CD4-positive, alpha-beta T cell (primary cell): ENCODE measurements around the gene TOLLIP. TPM values are rescaled to one million over a fixed set of nuclear protein-coding genes. Genes with fewer than 3 reads are reported as not detected.

Source experiments
- ATAC-seq: fragments of 200-7000 bp; cut with Tn5 transposase; one replicate; pipeline ENCODE4 v1.10.0; 2022; ENCODE audit warnings: mild to moderate bottlenecking; ENCODE audit not compliant: poor library complexity
- CTCF ChIA-PET: fragments of 350-600 bp; sonication (Branson Sonifier 250); formaldehyde crosslinking; loops from one replicate; lab custom pipeline; 2021; ENCODE audit warnings: antibody characterized with exemption, inconsistent platforms; lab: Charles Lee
- POLR2A ChIA-PET: fragments of 350-600 bp; sonication (Branson Sonifier 250); formaldehyde crosslinking; loops from one replicate; lab custom pipeline; 2021; ENCODE audit warnings: antibody characterized with exemption, inconsistent platforms; lab: Charles Lee
- DNase-seq, 14 experiments: peaks; one replicate each; pipeline ENCODE4 v3.0.0-alpha.2; 2013 to 2020; ENCODE audit warnings: mixed read lengths in 2 of 14
- H3K27ac ChIP-seq, 2 donors: one replicate each; pipeline versions ENCODE4 v1.5.1 to v1.7.0; 2013; ENCODE audit warnings: low read length in 2 of 2, low read depth in 1 of 2, mild to moderate bottlenecking in 1 of 2
- H3K27me3 ChIP-seq, 2 experiments: 1 replicate in 1 of 2; 2 replicates in 1 of 2; pipeline versions ENCODE4 v1.6.1 to v1.7.0; 2013; ENCODE audit warnings: low read length in 2 of 2, control low read depth in 1 of 2, mild to moderate bottlenecking in 1 of 2, moderate library complexity in 1 of 2; ENCODE audit not compliant: insufficient read depth in 2 of 2, control insufficient read depth in 1 of 2
- H3K36me3 ChIP-seq: one replicate; pipeline ENCODE4 v1.6.1; 2013; ENCODE audit warnings: low read length, control low read depth; ENCODE audit not compliant: insufficient read depth
- H3K4me1 ChIP-seq: one replicate; pipeline ENCODE4 v1.6.1; 2013; ENCODE audit warnings: low read length, control low read depth; ENCODE audit not compliant: insufficient read depth
- H3K4me3 ChIP-seq: one replicate; pipeline ENCODE4 v1.5.1; 2013; ENCODE audit warnings: mild to moderate bottlenecking, low read length, moderate library complexity
- H3K9me3 ChIP-seq, 2 experiments: 1 replicate in 1 of 2; 2 replicates in 1 of 2; pipeline versions ENCODE4 v1.6.1 to v1.7.0; 2013; ENCODE audit warnings: low read length in 2 of 2, mild to moderate bottlenecking in 2 of 2, control low read depth in 1 of 2, moderate library complexity in 1 of 2; ENCODE audit not compliant: control insufficient read depth in 1 of 2, insufficient read depth in 1 of 2
- H3K27ac Mint-ChIP-seq: one replicate; pipeline ENCODE4 v1.8.0; 2020; ENCODE audit warnings: mixed read lengths
- H3K27me3 Mint-ChIP-seq: one replicate; pipeline ENCODE4 v1.8.0; 2021; ENCODE audit warnings: mixed read lengths
- H3K36me3 Mint-ChIP-seq: one replicate; pipeline ENCODE4 v1.8.0; 2021; ENCODE audit warnings: low read depth, mixed read lengths
- H3K4me1 Mint-ChIP-seq: one replicate; pipeline ENCODE4 v1.8.0; 2021; ENCODE audit warnings: low read depth, mixed read lengths
- H3K4me3 Mint-ChIP-seq: one replicate; pipeline ENCODE4 v1.8.0; 2020; ENCODE audit warnings: mild to moderate bottlenecking, mixed read lengths
- H3K9me3 Mint-ChIP-seq: one replicate; pipeline ENCODE4 v1.8.0; 2020; ENCODE audit warnings: mixed read lengths
- intact Hi-C, 2 experiments: fragments of 100-400 bp; cut with DNase I in 1 of 2; cut with micrococcal nuclease in 1 of 2; formaldehyde crosslinking; loops; one replicate each; pipeline versions ENCODE4 v1.15.1 to v1.9.0; 2023 to 2025; cut with DNase I, micrococcal nuclease
- total RNA-seq, 174 experiments: library from RNA in 2 of 174; stranded (reverse) in 2 of 174; gene quantifications; one replicate each; pipeline ENCODE4 v1.2.3 and lab custom pipeline; 2021 to 2026
- TF ChIP-seq, protein P1 (sequence below): fragments of 200-600 bp; IDR thresholded peaks from one replicate; pipeline ENCODE4 v1.8.0; 2022; ENCODE audit warnings: antibody characterized with exemption, mild to moderate bottlenecking

Gene TOLLIP
- total RNA-seq, 2 experiments from 2014 or later: 38.9 to 41.0 TPM

DNA sequence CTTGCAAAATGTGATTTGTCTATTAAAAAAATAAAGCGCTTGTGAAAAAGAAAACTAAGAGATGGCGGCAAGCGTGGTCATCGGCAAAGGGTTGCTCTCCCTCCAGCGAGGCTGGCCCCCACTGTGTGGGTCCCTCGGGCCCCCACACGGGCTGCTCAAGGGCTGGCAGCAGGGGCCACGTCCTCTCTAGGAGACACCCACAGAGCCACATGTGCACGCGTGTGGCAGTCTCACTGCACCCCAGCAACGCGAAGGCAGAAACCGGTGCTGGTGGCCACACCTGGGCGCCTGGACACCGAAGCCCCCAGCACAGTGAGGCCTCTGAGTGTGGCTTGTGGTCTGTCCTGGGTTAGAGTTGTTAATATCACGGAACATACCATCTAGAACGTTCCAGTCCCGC is 34.4 kb downstream of the TOLLIP start:
- intact Hi-C loops: no loop called here
- Histone ChIP-seq H3K4me1 (no peaks in the 10 kb centered on the region), H3K27me3 (no peaks in the 10 kb centered on the region), H3K27ac (peak overlapping the region in 1 of 2 donors; percentile 30), H3K4me3 (no peak overlapping the region), H3K36me3 (peaks cover 31% of the 10 kb centered on the region), H3K9me3 (peaks cover 0 to 3% of the 10 kb centered on the region in 2 experiments)
- ChIA-PET POLR2A (no interaction called here), CTCF (no interaction called here)
- no peak overlapping the region for H3K27ac Mint-ChIP-seq
- peaks cover 12% of the 10 kb centered on the region for H3K36me3 Mint-ChIP-seq
- TF ChIP-seq, protein P1, sequence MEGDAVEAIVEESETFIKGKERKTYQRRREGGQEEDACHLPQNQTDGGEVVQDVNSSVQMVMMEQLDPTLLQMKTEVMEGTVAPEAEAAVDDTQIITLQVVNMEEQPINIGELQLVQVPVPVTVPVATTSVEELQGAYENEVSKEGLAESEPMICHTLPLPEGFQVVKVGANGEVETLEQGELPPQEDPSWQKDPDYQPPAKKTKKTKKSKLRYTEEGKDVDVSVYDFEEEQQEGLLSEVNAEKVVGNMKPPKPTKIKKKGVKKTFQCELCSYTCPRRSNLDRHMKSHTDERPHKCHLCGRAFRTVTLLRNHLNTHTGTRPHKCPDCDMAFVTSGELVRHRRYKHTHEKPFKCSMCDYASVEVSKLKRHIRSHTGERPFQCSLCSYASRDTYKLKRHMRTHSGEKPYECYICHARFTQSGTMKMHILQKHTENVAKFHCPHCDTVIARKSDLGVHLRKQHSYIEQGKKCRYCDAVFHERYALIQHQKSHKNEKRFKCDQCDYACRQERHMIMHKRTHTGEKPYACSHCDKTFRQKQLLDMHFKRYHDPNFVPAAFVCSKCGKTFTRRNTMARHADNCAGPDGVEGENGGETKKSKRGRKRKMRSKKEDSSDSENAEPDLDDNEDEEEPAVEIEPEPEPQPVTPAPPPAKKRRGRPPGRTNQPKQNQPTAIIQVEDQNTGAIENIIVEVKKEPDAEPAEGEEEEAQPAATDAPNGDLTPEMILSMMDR: no peak
- H3K27me3 Mint-ChIP-seq: no peaks in the 10 kb centered on the region
- H3K4me1 Mint-ChIP-seq: no peaks in the 10 kb centered on the region
- H3K4me3 Mint-ChIP-seq: no peak overlapping the region
- no peak for ATAC-seq
- DNase-seq: no peak
- no peaks in the 10 kb centered on the region for H3K9me3 Mint-ChIP-seq

DNA sequence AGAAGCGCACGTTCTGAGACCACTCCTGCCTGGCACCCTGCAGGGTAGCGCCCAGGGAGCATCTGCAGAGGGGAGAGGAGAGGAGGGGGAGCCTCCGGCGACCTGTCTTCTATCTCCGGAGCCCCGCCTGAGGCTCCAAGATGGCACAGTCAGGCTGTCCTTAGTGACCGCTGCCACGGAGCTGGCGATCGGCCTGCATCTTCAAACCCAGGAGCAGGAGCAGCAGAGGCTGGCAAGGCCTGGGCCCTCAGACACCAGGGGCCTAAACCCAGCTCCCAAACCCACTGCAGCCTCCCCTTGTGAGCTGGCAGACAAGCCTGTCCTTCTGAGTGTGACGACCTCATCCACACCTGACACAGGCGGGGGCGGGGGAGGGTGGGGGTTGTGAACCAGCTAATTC is 34.9 kb downstream of the TOLLIP start:
- TF ChIP-seq, protein P1: no peak
- ChIA-PET POLR2A (no interaction called here), CTCF (no interaction called here)
- Histone ChIP-seq H3K4me1 (no peaks in the 10 kb centered on the region), H3K36me3 (peaks cover 26% of the 10 kb centered on the region), H3K4me3 (no peak overlapping the region), H3K9me3 (peaks cover 0 to 3% of the 10 kb centered on the region in 2 experiments), H3K27ac (peak overlapping the region in 1 of 2 donors; percentile 29), H3K27me3 (no peaks in the 10 kb centered on the region)
- H3K27me3 Mint-ChIP-seq: no peaks in the 10 kb centered on the region
- no peak for DNase-seq
- ATAC-seq: no peak
- H3K36me3 Mint-ChIP-seq: peaks cover 12% of the 10 kb centered on the region
- no peak overlapping the region for H3K27ac Mint-ChIP-seq
- no peaks in the 10 kb centered on the region for H3K9me3 Mint-ChIP-seq
- H3K4me1 Mint-ChIP-seq: no peaks in the 10 kb centered on the region
- H3K4me3 Mint-ChIP-seq: no peak overlapping the region
- intact Hi-C loops: no loop called here

DNA sequence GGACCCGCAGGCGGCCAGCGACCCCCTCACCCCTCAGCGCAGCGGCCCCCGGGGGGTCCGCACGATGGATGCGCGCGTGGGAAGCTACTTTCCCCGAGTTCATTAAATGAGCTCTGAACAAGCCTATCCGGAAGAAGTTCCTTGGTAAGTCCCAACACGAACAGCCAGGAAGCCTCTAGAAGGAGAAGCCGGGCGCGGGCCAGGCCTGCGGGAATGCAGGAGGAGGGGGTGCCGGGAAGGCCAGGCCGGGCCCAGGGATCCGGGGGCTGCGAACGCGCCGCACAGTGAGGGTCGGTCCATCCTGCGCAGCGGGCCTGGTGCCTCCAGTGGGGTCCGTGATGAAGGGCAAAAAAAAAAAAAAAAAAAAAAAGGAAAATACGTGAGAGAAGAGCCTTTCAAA is 36.9 kb downstream of the TOLLIP start:
- TF ChIP-seq, protein P1: no peak
- H3K27ac Mint-ChIP-seq: no peak overlapping the region
- no peaks in the 10 kb centered on the region for H3K9me3 Mint-ChIP-seq
- intact Hi-C loops: no loop called here
- peaks cover 0 to 3% of the 10 kb centered on the region in 2 experiments for H3K9me3 ChIP-seq
- H3K4me3 ChIP-seq: no peak overlapping the region
- DNase-seq: no peak
- CTCF ChIA-PET: no interaction called here
- POLR2A ChIA-PET: no interaction called here
- H3K36me3 ChIP-seq: peaks cover 20% of the 10 kb centered on the region
- peaks cover 8% of the 10 kb centered on the region for H3K36me3 Mint-ChIP-seq
- ATAC-seq: no peak
- H3K27ac ChIP-seq: no peak overlapping the region
- no peaks in the 10 kb centered on the region for H3K27me3 ChIP-seq
- no peaks in the 10 kb centered on the region for H3K4me1 Mint-ChIP-seq
- H3K4me3 Mint-ChIP-seq: no peak overlapping the region
- peaks cover 4% of the 10 kb centered on the region for H3K4me1 ChIP-seq
- H3K27me3 Mint-ChIP-seq: no peaks in the 10 kb centered on the region
